GM23338 (cell line): ENCODE results near the gene GRIN2A. TPM values are rescaled to one million over a fixed set of nuclear protein-coding genes. Genes with fewer than 3 reads are reported as not detected.

Source experiments
- ATAC-seq: fragments of 200-7000 bp; cut with Tn5 transposase; 3 replicates; pipeline ENCODE4 v1.9.1; 2020
- DNase-seq: peaks from one replicate; pipeline ENCODE4 v3.0.0-alpha.2; 2015; ENCODE audit warnings: low spot score
- H2AFZ ChIP-seq: fragments of 200-600 bp; sonication (generic); 2 replicates; pipeline ENCODE4 v1.8.0; 2016; ENCODE audit warnings: antibody characterized with exemption, mild to moderate bottlenecking, moderate library complexity
- H3F3A ChIP-seq: fragments of 200-600 bp; sonication (generic); replicated peaks from 2 replicates; pipeline ENCODE4 v1.8.0; 2017; ENCODE audit warnings: antibody characterized with exemption, mixed run types, low read depth
- H3K27ac ChIP-seq: fragments of 200-600 bp; sonication (generic); 2 replicates; pipeline ENCODE4 v1.6.1; 2016; ENCODE audit warnings: low read depth
- H3K27me3 ChIP-seq: fragments of 200-600 bp; sonication (generic); 2 replicates; pipeline ENCODE4 v1.8.0; 2016; ENCODE audit warnings: mild to moderate bottlenecking, mixed run types, moderate library complexity; ENCODE audit not compliant: insufficient read depth
- H3K36me3 ChIP-seq: fragments of 200-600 bp; sonication (generic); 2 replicates; pipeline ENCODE4 v1.8.0; 2016; ENCODE audit warnings: mild to moderate bottlenecking; ENCODE audit not compliant: insufficient read depth
- H3K4me1 ChIP-seq: fragments of 200-600 bp; sonication (generic); 2 replicates; pipeline ENCODE4 v1.8.0; 2016; ENCODE audit warnings: mild to moderate bottlenecking, moderate library complexity; ENCODE audit not compliant: insufficient read depth
- H3K4me2 ChIP-seq: fragments of 200-600 bp; sonication (generic); 2 replicates; pipeline ENCODE4 v1.7.1; 2017; ENCODE audit warnings: mixed run types
- H3K4me3 ChIP-seq: fragments of 200-600 bp; sonication (generic); 2 replicates; pipeline ENCODE4 v1.6.1; 2016; ENCODE audit warnings: mixed run types
- H3K79me2 ChIP-seq: fragments of 200-600 bp; sonication (generic); replicated peaks from 2 replicates; pipeline ENCODE4 v1.8.0; 2017; ENCODE audit warnings: mild to moderate bottlenecking; ENCODE audit not compliant: insufficient read depth
- H3K9me2 ChIP-seq: fragments of 200-600 bp; sonication (generic); 2 replicates; pipeline ENCODE4 v1.8.0; 2017; ENCODE audit not compliant: insufficient read depth
- H4K20me1 ChIP-seq: fragments of 200-600 bp; sonication (generic); replicated peaks from 2 replicates; pipeline ENCODE4 v1.8.0; 2017; ENCODE audit warnings: mild to moderate bottlenecking; ENCODE audit not compliant: insufficient read depth
- H3K27ac Mint-ChIP-seq: 2 replicates; pipeline ENCODE4 v1.8.0; 2020; ENCODE audit warnings: inconsistent platforms, mild to moderate bottlenecking, moderate library complexity, mixed read lengths
- H3K27me3 Mint-ChIP-seq: 3 replicates; pipeline ENCODE4 v1.8.0; 2022; ENCODE audit warnings: low read depth, mild to moderate bottlenecking, moderate library complexity, mixed read lengths, inconsistent platforms; ENCODE audit not compliant: insufficient read depth, poor library complexity
- H3K36me3 Mint-ChIP-seq: 3 replicates; pipeline ENCODE4 v1.8.0; 2021; ENCODE audit warnings: low read depth, mild to moderate bottlenecking, inconsistent platforms, moderate library complexity, mixed read lengths
- H3K4me1 Mint-ChIP-seq: 3 replicates; pipeline ENCODE4 v1.8.0; 2020; ENCODE audit warnings: mild to moderate bottlenecking, inconsistent platforms, mixed read lengths
- H3K4me3 Mint-ChIP-seq: 3 replicates; pipeline ENCODE4 v1.8.0; 2021; ENCODE audit warnings: moderate library complexity, mild to moderate bottlenecking, inconsistent platforms, mixed read lengths
- H3K9me3 Mint-ChIP-seq: 3 replicates; pipeline ENCODE4 v1.8.0; 2020; ENCODE audit warnings: moderate library complexity, mild to moderate bottlenecking, inconsistent platforms, mixed read lengths
- CREB1 ChIP-seq: fragments of 250-450 bp; sonication (Bioruptor Pico); IDR thresholded peaks from 2 replicates; pipeline ENCODE4 v1.5.0; 2020; ENCODE audit warnings: low read depth, mild to moderate bottlenecking, moderate library complexity
- ETS1 ChIP-seq: IDR thresholded peaks from 2 replicates; pipeline ENCODE4 v1.6.1; 2016; ENCODE audit warnings: antibody characterized with exemption
- JUNB ChIP-seq: IDR thresholded peaks from one replicate; pipeline ENCODE4 v1.6.1; 2016; ENCODE audit warnings: antibody characterized with exemption; ENCODE audit not compliant: unreplicated experiment
- NANOG ChIP-seq: IDR thresholded peaks from 2 replicates; pipeline ENCODE4 v1.6.1; 2016; ENCODE audit warnings: antibody characterized with exemption, borderline replicate concordance
- STAT1 ChIP-seq: IDR thresholded peaks from one replicate; pipeline ENCODE4 v1.6.1; 2016; ENCODE audit warnings: antibody characterized with exemption; ENCODE audit not compliant: unreplicated experiment
- ZNF114 ChIP-seq: fragments of 250-450 bp; sonication (Bioruptor Pico); IDR thresholded peaks from 2 replicates; pipeline ENCODE4 v1.5.0; 2020; ENCODE audit warnings: mild to moderate bottlenecking, moderate library complexity
- ZNF331 ChIP-seq: fragments of 250-450 bp; sonication (Bioruptor Pico); IDR thresholded peaks from 2 replicates; pipeline ENCODE4 v1.5.0; 2020; ENCODE audit warnings: low read depth, mild to moderate bottlenecking, moderate library complexity
- polyA plus RNA-seq: library from polyadenylated mRNA; unstranded; fragments of >200 nt; fragmentation: Nextera tagmentation; extraction: Ambion mirVana; gene quantifications from 2 replicates; pipeline ENCODE4 v1.2.1, GENCODE V29; 2016
- total RNA-seq: library from RNA; depleted of rRNA; stranded (reverse); fragments of >200 nt; shearing (Covaris generic); gene quantifications from 2 replicates; pipeline ENCODE4 v1.2.3, GENCODE V29; 2014
- TF ChIP-seq, protein P1 (sequence below), 2 experiments: fragments of 200-600 bp in 1 of 2; sonication (generic) in 1 of 2; conservative IDR thresholded peaks; 2 replicates each; pipeline versions ENCODE4 v1.5.1 to v1.6.1; 2016 to 2017; ENCODE audit warnings: antibody characterized with exemption in 2 of 2, low read depth in 2 of 2, mild to moderate bottlenecking in 2 of 2, moderate library complexity in 1 of 2
- TF ChIP-seq, protein P2 (sequence below): IDR thresholded peaks from one replicate; pipeline ENCODE4 v1.6.1; 2018; ENCODE audit warnings: antibody characterized with exemption; ENCODE audit not compliant: unreplicated experiment
- TF ChIP-seq, protein P3 (sequence below): fragments of 250-450 bp; sonication (Bioruptor Pico); IDR thresholded peaks from 2 replicates; pipeline ENCODE4 v1.5.0; 2020; ENCODE audit warnings: mild to moderate bottlenecking, moderate library complexity

GRIN2A gene
- total and polyA plus RNA-seq, 2 experiments from 2014 or later = 0.89 to 5.1 TPM

DNA sequence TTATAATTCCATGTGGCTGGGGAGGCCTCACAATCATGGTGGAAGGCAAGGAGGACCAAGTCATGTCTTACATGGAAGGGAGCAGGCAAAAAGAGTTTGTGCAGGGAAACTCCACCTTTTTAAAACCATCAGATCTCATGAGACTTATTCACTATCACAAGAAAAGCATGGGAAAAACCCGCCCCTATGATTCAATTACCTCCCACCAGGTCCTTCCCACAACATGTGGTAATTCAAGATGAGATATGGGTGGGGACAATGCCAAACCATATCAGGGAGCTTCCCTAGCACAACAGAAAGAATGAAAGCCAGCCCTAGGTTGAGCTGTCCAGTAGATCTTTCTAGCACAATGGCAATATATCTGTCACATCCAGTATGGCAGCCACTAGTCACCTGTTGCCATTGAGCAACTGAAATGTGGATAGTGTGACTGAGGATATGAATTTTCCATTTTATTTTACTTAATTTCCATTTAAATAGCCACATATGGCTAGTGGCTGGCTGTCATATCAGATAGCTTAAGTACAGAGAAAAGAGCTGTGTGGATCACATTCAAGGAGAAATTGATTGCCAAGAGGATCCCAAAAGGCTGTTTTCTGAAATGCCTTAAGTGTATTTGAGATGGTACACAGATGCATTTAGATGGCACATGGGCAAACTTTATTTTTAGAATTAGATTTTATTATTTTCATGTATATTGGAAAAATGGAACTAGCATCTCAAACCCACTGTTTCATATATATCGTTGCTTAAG lies 273.0 kb downstream of the GRIN2A start (continued):
- TF ChIP-seq ETS1 = no peak
- TF ChIP-seq STAT1 = no peak
- TF ChIP-seq ZNF331 = no peak
- TF ChIP-seq ZNF114 = no peak
- TF ChIP-seq, protein P1, sequence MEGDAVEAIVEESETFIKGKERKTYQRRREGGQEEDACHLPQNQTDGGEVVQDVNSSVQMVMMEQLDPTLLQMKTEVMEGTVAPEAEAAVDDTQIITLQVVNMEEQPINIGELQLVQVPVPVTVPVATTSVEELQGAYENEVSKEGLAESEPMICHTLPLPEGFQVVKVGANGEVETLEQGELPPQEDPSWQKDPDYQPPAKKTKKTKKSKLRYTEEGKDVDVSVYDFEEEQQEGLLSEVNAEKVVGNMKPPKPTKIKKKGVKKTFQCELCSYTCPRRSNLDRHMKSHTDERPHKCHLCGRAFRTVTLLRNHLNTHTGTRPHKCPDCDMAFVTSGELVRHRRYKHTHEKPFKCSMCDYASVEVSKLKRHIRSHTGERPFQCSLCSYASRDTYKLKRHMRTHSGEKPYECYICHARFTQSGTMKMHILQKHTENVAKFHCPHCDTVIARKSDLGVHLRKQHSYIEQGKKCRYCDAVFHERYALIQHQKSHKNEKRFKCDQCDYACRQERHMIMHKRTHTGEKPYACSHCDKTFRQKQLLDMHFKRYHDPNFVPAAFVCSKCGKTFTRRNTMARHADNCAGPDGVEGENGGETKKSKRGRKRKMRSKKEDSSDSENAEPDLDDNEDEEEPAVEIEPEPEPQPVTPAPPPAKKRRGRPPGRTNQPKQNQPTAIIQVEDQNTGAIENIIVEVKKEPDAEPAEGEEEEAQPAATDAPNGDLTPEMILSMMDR (conservative IDR thresholded peaks at IDR 0.05; ENCODE audit: low read depth in 2 of 2) = no peak
- no peak for TF ChIP-seq NANOG

GRCh38 chr16:9908613-9909012 lies 273.6 kb downstream of the GRIN2A start:
- Histone ChIP-seq H4K20me1 (no peaks in the 10 kb centered on the region), H3K4me1 (no peaks in the 10 kb centered on the region), H3K36me3 (no peaks in the 10 kb centered on the region), H3F3A (no peaks in the 10 kb centered on the region), H3K9me2 (0 out of 2 replicates have a peak, but pooled peaks cover 3% of the 10 kb centered on the region), H3K79me2 (no peaks in the 10 kb centered on the region), H3K4me3 (no peak overlapping the region), H3K27ac (no peak overlapping the region), H2AFZ (no peak overlapping the region), H3K4me2 (no peak overlapping the region), H3K27me3 (no peaks in the 10 kb centered on the region)
- Mint-ChIP-seq H3K27ac (no peak overlapping the region; the same call in 1 of the 2 replicates), H3K27me3 (no peaks in the 10 kb centered on the region), H3K4me3 (no peak overlapping the region), H3K36me3 (no peaks in the 10 kb centered on the region), H3K4me1 (no peaks in the 10 kb centered on the region), H3K9me3 (no peaks in the 10 kb centered on the region)
- DNase-seq = no peak
- no peak for ATAC-seq
- TF ChIP-seq, protein P2, sequence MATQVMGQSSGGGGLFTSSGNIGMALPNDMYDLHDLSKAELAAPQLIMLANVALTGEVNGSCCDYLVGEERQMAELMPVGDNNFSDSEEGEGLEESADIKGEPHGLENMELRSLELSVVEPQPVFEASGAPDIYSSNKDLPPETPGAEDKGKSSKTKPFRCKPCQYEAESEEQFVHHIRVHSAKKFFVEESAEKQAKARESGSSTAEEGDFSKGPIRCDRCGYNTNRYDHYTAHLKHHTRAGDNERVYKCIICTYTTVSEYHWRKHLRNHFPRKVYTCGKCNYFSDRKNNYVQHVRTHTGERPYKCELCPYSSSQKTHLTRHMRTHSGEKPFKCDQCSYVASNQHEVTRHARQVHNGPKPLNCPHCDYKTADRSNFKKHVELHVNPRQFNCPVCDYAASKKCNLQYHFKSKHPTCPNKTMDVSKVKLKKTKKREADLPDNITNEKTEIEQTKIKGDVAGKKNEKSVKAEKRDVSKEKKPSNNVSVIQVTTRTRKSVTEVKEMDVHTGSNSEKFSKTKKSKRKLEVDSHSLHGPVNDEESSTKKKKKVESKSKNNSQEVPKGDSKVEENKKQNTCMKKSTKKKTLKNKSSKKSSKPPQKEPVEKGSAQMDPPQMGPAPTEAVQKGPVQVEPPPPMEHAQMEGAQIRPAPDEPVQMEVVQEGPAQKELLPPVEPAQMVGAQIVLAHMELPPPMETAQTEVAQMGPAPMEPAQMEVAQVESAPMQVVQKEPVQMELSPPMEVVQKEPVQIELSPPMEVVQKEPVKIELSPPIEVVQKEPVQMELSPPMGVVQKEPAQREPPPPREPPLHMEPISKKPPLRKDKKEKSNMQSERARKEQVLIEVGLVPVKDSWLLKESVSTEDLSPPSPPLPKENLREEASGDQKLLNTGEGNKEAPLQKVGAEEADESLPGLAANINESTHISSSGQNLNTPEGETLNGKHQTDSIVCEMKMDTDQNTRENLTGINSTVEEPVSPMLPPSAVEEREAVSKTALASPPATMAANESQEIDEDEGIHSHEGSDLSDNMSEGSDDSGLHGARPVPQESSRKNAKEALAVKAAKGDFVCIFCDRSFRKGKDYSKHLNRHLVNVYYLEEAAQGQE = no peak
- TF ChIP-seq CREB1 (CRISPR knock-in tag) (no peak), ETS1 (no peak), ZNF331 (no peak), JUNB (no peak)
- TF ChIP-seq, protein P3, sequence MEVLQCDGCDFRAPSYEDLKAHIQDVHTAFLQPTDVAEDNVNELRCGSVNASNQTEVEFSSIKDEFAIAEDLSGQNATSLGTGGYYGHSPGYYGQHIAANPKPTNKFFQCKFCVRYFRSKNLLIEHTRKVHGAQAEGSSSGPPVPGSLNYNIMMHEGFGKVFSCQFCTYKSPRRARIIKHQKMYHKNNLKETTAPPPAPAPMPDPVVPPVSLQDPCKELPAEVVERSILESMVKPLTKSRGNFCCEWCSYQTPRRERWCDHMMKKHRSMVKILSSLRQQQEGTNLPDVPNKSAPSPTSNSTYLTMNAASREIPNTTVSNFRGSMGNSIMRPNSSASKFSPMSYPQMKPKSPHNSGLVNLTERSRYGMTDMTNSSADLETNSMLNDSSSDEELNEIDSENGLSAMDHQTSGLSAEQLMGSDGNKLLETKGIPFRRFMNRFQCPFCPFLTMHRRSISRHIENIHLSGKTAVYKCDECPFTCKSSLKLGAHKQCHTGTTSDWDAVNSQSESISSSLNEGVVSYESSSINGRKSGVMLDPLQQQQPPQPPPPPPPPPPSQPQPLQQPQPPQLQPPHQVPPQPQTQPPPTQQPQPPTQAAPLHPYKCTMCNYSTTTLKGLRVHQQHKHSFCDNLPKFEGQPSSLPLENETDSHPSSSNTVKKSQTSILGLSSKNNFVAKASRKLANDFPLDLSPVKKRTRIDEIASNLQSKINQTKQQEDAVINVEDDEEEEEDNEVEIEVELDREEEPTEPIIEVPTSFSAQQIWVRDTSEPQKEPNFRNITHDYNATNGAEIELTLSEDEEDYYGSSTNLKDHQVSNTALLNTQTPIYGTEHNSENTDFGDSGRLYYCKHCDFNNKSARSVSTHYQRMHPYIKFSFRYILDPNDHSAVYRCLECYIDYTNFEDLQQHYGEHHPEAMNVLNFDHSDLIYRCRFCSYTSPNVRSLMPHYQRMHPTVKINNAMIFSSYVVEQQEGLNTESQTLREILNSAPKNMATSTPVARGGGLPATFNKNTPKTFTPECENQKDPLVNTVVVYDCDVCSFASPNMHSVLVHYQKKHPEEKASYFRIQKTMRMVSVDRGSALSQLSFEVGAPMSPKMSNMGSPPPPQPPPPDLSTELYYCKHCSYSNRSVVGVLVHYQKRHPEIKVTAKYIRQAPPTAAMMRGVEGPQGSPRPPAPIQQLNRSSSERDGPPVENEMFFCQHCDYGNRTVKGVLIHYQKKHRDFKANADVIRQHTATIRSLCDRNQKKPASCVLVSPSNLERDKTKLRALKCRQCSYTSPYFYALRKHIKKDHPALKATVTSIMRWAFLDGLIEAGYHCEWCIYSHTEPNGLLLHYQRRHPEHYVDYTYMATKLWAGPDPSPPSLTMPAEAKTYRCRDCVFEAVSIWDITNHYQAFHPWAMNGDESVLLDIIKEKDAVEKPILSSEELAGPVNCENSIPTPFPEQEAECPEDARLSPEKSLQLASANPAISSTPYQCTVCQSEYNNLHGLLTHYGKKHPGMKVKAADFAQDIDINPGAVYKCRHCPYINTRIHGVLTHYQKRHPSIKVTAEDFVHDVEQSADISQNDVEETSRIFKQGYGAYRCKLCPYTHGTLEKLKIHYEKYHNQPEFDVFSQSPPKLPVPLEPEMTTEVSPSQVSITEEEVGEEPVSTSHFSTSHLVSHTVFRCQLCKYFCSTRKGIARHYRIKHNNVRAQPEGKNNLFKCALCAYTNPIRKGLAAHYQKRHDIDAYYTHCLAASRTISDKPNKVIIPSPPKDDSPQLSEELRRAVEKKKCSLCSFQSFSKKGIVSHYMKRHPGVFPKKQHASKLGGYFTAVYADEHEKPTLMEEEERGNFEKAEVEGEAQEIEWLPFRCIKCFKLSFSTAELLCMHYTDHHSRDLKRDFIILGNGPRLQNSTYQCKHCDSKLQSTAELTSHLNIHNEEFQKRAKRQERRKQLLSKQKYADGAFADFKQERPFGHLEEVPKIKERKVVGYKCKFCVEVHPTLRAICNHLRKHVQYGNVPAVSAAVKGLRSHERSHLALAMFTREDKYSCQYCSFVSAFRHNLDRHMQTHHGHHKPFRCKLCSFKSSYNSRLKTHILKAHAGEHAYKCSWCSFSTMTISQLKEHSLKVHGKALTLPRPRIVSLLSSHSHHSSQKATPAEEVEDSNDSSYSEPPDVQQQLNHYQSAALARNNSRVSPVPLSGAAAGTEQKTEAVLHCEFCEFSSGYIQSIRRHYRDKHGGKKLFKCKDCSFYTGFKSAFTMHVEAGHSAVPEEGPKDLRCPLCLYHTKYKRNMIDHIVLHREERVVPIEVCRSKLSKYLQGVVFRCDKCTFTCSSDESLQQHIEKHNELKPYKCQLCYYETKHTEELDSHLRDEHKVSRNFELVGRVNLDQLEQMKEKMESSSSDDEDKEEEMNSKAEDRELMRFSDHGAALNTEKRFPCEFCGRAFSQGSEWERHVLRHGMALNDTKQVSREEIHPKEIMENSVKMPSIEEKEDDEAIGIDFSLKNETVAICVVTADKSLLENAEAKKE (CRISPR knock-in tag) = no peak
